ENCODE results near the gene BICDL1. TPM values are rescaled to one million over a fixed set of nuclear protein-coding genes. Genes with fewer than 3 reads are reported as not detected.
"Not testable (repeated sequence)": the region's sequence is repeated elsewhere in the genome, so short reads cannot be mapped to it uniquely, and the experiment has no call there.

The BICDL1 gene
- total RNA-seq (2014; rRNA removed; shearing (Covaris generic)) = 7.7 and 10.2 TPM in 2 replicates
- polyA plus RNA-seq (2015; cell fraction: cytosol; rRNA removed) = 18.7 and 24.0 TPM in 2 replicates
- 34.5 and 51.9 TPM in 2 replicates for polyA plus RNA-seq (2015; cell fraction: nucleus; rRNA removed)

- in situ Hi-C loops (cut with HindIII; ENCODE audit: low pct_unique_long_range_greater_than_20kb, low sequenced_read_pairs) = no loop called here
- DNase-seq (ENCODE audit: low read depth, low spot score) = peak; percentile 79
Measured at GRCh38 chr12:119988472-119989360, at the start of gene BICDL1. TSS of gene BICDL1 (plus strand) at chr12:119989236. CDS start at chr12:119989869, 633 bp downstream.

DNA sequence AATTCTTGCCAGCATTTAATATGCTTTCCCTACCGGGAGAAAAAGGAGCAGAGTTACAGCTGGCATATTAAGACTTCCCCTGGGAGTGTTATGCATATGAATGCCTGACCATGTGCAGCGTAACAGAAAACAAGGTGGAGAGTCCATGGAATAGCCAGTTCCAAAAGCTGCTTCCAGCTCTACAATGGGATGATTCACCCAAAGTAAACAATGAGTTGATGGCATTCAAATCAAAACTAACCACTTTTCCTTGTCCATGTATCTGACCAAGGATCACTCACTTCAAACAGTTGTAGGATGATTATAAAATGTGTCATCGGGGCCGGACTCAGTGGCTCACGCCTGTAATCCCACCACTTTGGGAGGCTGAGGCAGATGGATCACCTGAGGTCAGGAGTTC is 48.1 kb upstream of the BICDL1 start:
- in situ Hi-C loops (cut with HindIII; ENCODE audit: low pct_unique_long_range_greater_than_20kb, low sequenced_read_pairs) = no loop called here

GRCh38 chr12:119942386-119942785 is 46.6 kb upstream of the BICDL1 start:
- in situ Hi-C loops (cut with HindIII; ENCODE audit: low pct_unique_long_range_greater_than_20kb, low sequenced_read_pairs) = no loop called here
- DNase-seq (ENCODE audit: low read depth, low spot score) = no peak

More for the DNA sequence above, 48.1 kb upstream of the BICDL1 start:
- DNase-seq (ENCODE audit: low read depth, low spot score) = no peak

DNA sequence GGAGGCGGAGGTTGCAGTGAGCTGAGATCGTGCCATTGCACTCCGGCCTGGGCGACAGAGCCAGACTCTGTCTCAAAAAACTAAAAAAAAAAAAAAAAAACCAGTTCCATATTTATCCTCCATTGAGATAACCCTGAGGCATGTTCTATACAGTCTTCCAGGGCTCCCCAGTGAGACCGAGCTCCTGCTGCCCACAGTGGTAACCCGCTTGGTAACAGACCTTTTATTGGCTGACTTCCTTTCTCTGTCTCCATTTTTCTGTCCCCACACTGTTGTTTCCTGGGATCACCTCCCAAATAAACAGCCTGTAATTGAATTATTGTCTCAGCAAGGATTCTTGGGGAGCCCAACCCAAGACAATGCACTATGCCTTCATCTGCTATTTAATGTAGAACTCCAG is 42.8 kb upstream of the BICDL1 start:
- in situ Hi-C loops (cut with HindIII; ENCODE audit: low pct_unique_long_range_greater_than_20kb, low sequenced_read_pairs) = no loop called here

GRCh38 chr12:119949145-119949544 is 39.9 kb upstream of the BICDL1 start:
- in situ Hi-C loops (cut with HindIII; ENCODE audit: low pct_unique_long_range_greater_than_20kb, low sequenced_read_pairs) = no loop called here
- DNase-seq (ENCODE audit: low read depth, low spot score) = no peak

More for the DNA sequence above, 42.8 kb upstream of the BICDL1 start:
- no peak for DNase-seq (ENCODE audit: low read depth, low spot score)

DNA sequence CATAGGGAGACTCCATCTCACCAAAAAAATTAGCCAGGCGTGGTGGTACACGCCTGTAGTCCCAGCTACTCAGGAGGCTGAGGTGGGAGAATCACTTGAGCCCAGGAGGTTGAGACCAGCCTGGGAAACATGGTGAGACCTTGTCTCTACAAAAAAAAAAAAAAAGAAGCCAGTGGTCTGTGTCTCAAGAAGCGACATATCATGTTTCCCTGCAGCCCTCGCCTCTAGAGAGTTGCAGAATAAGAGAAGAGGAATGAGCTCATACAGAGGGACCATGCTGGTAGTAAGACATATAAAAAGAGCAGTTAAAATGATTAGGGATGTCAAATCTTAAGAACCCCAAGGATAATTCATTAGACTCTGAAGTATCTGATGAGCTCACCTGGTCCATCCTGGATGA is 39.4 kb upstream of the BICDL1 start:
- in situ Hi-C loops (cut with HindIII; ENCODE audit: low pct_unique_long_range_greater_than_20kb, low sequenced_read_pairs) = no loop called here
- no peak for DNase-seq (ENCODE audit: low read depth, low spot score)

DNA sequence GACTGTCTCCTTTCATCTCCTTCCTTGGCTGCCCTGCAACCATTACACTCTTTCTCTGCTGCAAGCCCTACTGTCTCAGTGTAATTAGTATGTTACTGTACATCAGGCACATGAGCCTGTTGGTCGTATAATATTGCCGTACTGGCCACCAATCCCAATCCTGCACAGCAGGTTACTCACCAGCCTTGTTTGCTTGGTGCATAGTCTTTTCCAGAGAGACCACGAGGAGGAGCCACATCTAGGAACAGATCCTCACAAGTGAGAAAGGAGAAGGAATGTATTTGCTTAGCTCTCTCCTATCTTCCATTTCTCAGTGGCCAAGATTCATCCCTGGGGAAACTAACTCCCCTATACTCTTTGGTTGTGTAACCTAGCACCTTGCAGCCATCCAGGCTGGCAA is 33.0 kb upstream of the BICDL1 start:
- DNase-seq (ENCODE audit: low read depth, low spot score) = peak; percentile 59
- in situ Hi-C loops (cut with HindIII; ENCODE audit: low pct_unique_long_range_greater_than_20kb, low sequenced_read_pairs) = no loop called here

GRCh38 chr12:119957135-119957534 is 31.9 kb upstream of the BICDL1 start:
- no peak for DNase-seq (ENCODE audit: low read depth, low spot score)
- in situ Hi-C loops (cut with HindIII; ENCODE audit: low pct_unique_long_range_greater_than_20kb, low sequenced_read_pairs) = no loop called here

DNA sequence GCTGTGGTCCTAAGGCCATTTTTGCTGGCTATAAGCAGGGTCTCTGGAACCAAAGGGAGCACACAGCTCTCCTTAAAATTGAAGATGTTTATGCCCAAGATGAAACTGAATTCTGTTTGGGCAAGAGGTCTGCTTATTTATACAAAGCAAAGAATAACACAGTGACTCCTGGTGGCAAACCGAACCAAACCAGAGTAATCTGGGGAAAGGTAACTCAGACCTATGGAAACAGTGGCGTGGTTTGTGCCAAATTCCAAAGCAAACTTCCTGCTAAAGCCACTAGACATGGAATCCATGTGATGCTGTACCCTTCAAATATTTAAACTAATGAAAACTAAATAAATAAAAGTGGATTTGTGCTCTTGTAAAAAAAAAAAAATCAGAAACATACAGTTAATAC is 29.6 kb upstream of the BICDL1 start:
- no peak for DNase-seq (ENCODE audit: low read depth, low spot score)
- in situ Hi-C loops (cut with HindIII; ENCODE audit: low pct_unique_long_range_greater_than_20kb, low sequenced_read_pairs) = no loop called here

GRCh38 chr12:119964123-119964522 is 24.9 kb upstream of the BICDL1 start:
- no peak for DNase-seq (ENCODE audit: low read depth, low spot score)
- in situ Hi-C loops (cut with HindIII; ENCODE audit: low pct_unique_long_range_greater_than_20kb, low sequenced_read_pairs) = no loop called here

- DNase-seq (ENCODE audit: low read depth, low spot score) = no peak
- in situ Hi-C loops (cut with HindIII; ENCODE audit: low pct_unique_long_range_greater_than_20kb, low sequenced_read_pairs) = no loop called here
Measured at GRCh38 chr12:119964929-119965328, 24.1 kb upstream of the BICDL1 start.

- no peak for DNase-seq (ENCODE audit: low read depth, low spot score)
- in situ Hi-C loops (cut with HindIII; ENCODE audit: low pct_unique_long_range_greater_than_20kb, low sequenced_read_pairs) = no loop called here
Measured at GRCh38 chr12:119980242-119980641, 8.8 kb upstream of the BICDL1 start.

DNA sequence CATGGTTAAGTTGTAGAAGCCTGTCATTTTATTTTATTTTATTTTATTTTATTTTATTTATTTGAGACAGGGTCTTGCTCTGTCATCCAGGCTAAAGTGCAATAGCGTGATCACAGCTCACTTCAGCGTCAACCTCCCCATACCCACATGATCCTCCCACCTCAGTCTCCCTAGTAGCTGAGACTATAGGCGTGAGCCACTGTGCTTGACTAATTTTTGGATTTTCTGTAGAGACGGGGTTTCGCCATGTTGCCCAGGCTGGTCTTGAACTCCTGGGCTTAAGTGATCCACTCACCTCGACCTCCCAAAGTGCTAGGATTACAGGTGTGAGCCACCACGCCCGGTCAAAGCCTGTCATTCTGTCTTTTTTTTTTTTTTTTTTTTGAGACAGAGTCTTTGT is 8.3 kb upstream of the BICDL1 start:
- DNase-seq (ENCODE audit: low read depth, low spot score); in situ Hi-C loops (cut with HindIII; ENCODE audit: low pct_unique_long_range_greater_than_20kb, low sequenced_read_pairs): not testable (repeated sequence)

DNA sequence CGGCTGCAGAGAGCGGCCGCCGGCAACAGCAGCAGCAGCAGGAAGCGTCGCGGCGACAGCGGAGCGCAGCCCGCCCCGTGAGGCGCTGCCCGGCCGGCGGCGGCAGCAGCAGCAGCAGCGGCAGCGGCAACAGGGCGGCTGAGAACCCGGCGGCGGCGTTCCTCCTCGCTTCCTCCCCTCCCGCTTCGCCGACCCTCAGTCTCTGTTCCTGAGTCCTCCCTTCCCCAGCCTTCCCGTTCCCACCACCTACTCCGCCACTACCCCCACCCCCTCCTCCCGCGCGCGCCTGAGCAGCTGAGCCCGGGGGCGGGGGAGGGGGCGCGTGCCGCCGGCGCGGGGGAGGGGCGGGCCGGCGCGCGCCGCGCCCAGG is 310 bp downstream of the BICDL1 start:
- in situ Hi-C loops (cut with HindIII; ENCODE audit: low pct_unique_long_range_greater_than_20kb, low sequenced_read_pairs) = no loop called here
- no peak for DNase-seq (ENCODE audit: low read depth, low spot score)

- in situ Hi-C loops (cut with HindIII; ENCODE audit: low pct_unique_long_range_greater_than_20kb, low sequenced_read_pairs) = no loop called here
- peak; percentile 60 for DNase-seq (ENCODE audit: low read depth, low spot score)
Measured at GRCh38 chr12:119989731-119990381, 820 bp downstream of the BICDL1 start.

GRCh38 chr12:119990382-119990874 is 1.4 kb downstream of the BICDL1 start:
- DNase-seq (ENCODE audit: low read depth, low spot score) = no peak
- in situ Hi-C loops (cut with HindIII; ENCODE audit: low pct_unique_long_range_greater_than_20kb, low sequenced_read_pairs) = no loop called here

- in situ Hi-C loops (cut with HindIII; ENCODE audit: low pct_unique_long_range_greater_than_20kb, low sequenced_read_pairs) = no loop called here
- no peak for DNase-seq (ENCODE audit: low read depth, low spot score)
Measured at GRCh38 chr12:119992129-119992705, 3.2 kb downstream of the BICDL1 start.

All from SK-MEL-5 (cell line).